Measurements from ENCODE around the gene TSHR.
"Not testable (repeated sequence)": the region's sequence is repeated elsewhere in the genome, so short reads cannot be mapped to it uniquely, and the experiment has no call there.

The TSHR gene

GRCh38 chr14:81018684-81019083, 63.3 kb downstream of the TSHR start:
- no peak overlapping the region for H3K4me3 ChIP-seq (ENCODE audit: control insufficient read depth, low read depth, low read length)
- DNase-seq (ENCODE audit: low read depth), result no peak
- TF ChIP-seq CTCF (IDR thresholded peaks at IDR 0.05; ENCODE audit: control insufficient read depth, insufficient read depth, low read depth, low read length, missing control alignments), result no peak

GRCh38 chr14:81019113-81019512, 63.7 kb downstream of the TSHR start:
- DNase-seq (ENCODE audit: low read depth); H3K4me3 ChIP-seq (ENCODE audit: control insufficient read depth, low read depth, low read length): not testable (repeated sequence)

GRCh38 chr14:81023095-81023710, 67.8 kb downstream of the TSHR start:
- H3K4me3 ChIP-seq (ENCODE audit: control insufficient read depth, low read depth, low read length), result no peak overlapping the region
- no peak for DNase-seq (ENCODE audit: low read depth)
- no peak for TF ChIP-seq CTCF (IDR thresholded peaks at IDR 0.05; ENCODE audit: control insufficient read depth, insufficient read depth, low read depth, low read length, missing control alignments)

- no peak overlapping the region for H3K4me3 ChIP-seq (ENCODE audit: control insufficient read depth, low read depth, low read length)
- TF ChIP-seq CTCF (IDR thresholded peaks at IDR 0.05; ENCODE audit: control insufficient read depth, insufficient read depth, low read depth, low read length, missing control alignments), result no peak
- DNase-seq (ENCODE audit: low read depth), result no peak
Measured at GRCh38 chr14:81028461-81028860, 73.0 kb downstream of the TSHR start.

- no peak for DNase-seq (ENCODE audit: low read depth)
- TF ChIP-seq CTCF (IDR thresholded peaks at IDR 0.05; ENCODE audit: control insufficient read depth, insufficient read depth, low read depth, low read length, missing control alignments), result no peak
- no peak overlapping the region for H3K4me3 ChIP-seq (ENCODE audit: control insufficient read depth, low read depth, low read length)
Measured at GRCh38 chr14:81031488-81031887, 76.1 kb downstream of the TSHR start.

- no peak for DNase-seq (ENCODE audit: low read depth)
Measured at GRCh38 chr14:81033698-81034240, 78.3 kb downstream of the TSHR start.

More at GRCh38 chr14:81033698-81034240, 78.3 kb downstream of the TSHR start:
- no peak overlapping the region for H3K4me3 ChIP-seq (ENCODE audit: control insufficient read depth, low read depth, low read length)
- no peak for TF ChIP-seq CTCF (IDR thresholded peaks at IDR 0.05; ENCODE audit: control insufficient read depth, insufficient read depth, low read depth, low read length, missing control alignments)

All from AG09309 (cell line).